T-helper 17 cell (primary cell): Measurements from ENCODE around the gene DNAH14. TPM values are rescaled to one million over a fixed set of nuclear protein-coding genes. Genes with fewer than 3 reads are reported as not detected.
"Not testable (repeated sequence)": the region's sequence is repeated elsewhere in the genome, so short reads cannot be mapped to it uniquely, and the experiment has no call there.

ENCODE experiments used
- ATAC-seq: fragments of 150-1000 bp; cut with Tn5 transposase; 2 replicates; pipeline ENCODE4 v1.10.0; 2021; ENCODE audit warnings: mild to moderate bottlenecking, moderate library complexity
- DNase-seq, 3 donors: peaks; one replicate each; pipeline versions ENCODE4 v3.0.0 to v3.0.0-alpha.2; 2020 to 2021
- H3K9me3 ChIP-seq: one replicate; pipeline ENCODE4 v1.7.0; 2013; ENCODE audit warnings: low read length, mild to moderate bottlenecking; ENCODE audit not compliant: control insufficient read depth, poor library complexity, severe bottlenecking
- H3K27ac Mint-ChIP-seq: one replicate; pipeline ENCODE4 v1.8.0; 2022; ENCODE audit warnings: mild to moderate bottlenecking, moderate library complexity, mixed read lengths
- H3K27me3 Mint-ChIP-seq: one replicate; pipeline ENCODE4 v1.8.0; 2022; ENCODE audit warnings: mixed read lengths
- H3K36me3 Mint-ChIP-seq: one replicate; pipeline ENCODE4 v1.8.0; 2022; ENCODE audit warnings: low read depth, mixed read lengths
- H3K4me1 Mint-ChIP-seq: one replicate; pipeline ENCODE4 v1.8.0; 2022; ENCODE audit warnings: mild to moderate bottlenecking, mixed read lengths
- H3K4me3 Mint-ChIP-seq: one replicate; pipeline ENCODE4 v1.8.0; 2022; ENCODE audit warnings: mild to moderate bottlenecking, moderate library complexity, mixed read lengths
- total RNA-seq, 4 donors: library from RNA in 2 of 4; stranded (reverse) in 2 of 4; gene quantifications; one replicate each; pipeline ENCODE4 v1.2.3 and lab custom pipeline; 2022 to 2026

DNAH14 gene
- total RNA-seq: 1 to 10 TPM in 1 of 2 donors, not detected in 1; 1.1 TPM
- total RNA-seq (lab: John Stamatoyannopoulos, UW): 0 to 0.23 reads per million in 2 donors

GRCh38 chr1:224929335-224930237 is at the start of gene DNAH14:
Gene DNAH14 (plus strand): TSS chr1:224929675. CDS start chr1:224952703, 23,028 bp downstream.
- H3K27ac Mint-ChIP-seq: no peak within 1 kb of the TSS
- H3K9me3 ChIP-seq: peaks cover 6% of the 10 kb centered on the region
- DNase-seq (no peak), ATAC-seq (no peak)
- H3K36me3 Mint-ChIP-seq: no peaks in the 10 kb centered on the region
- peaks cover 10% of the 10 kb centered on the region for H3K27me3 Mint-ChIP-seq
- H3K4me1 Mint-ChIP-seq: no peaks in the 10 kb centered on the region
- H3K4me3 Mint-ChIP-seq: no peak within 1 kb of the TSS

DNA sequence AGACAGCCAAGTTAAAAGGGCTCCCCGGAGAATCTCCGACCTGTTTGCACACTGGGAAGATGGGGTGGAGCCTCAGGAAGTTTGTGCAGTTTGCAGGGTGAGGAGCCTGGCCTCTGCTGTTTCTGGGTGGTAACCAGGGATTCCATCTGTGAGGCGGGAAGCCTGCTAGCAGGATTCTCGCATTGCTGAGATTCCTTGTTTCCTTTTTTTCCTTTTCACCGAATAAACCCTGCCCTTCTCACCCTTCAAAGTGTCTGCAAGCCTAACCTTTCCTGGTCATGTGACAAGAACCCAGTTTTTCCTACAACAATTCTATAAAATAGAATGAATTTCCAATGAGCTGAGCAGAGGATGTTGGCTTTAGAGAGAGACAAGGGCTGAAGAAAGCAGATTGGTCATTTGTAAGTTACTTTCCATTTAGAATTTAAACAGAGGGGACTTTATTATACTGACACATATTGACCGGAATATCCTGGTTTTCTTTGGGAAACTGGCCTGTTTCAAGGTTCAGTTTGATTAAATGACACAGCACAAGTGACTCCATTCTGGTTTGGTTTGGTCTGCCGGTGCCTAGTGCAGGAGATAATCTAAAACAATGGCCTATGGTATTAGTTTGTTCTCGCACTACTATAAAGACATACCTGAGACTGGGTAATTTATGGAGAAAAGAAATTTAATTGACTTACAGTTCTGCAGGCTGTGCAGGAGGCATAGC is 48.7 kb upstream of the DNAH14 start:
- Mint-ChIP-seq H3K27me3 (peaks cover 61% of the 10 kb centered on the region), H3K36me3 (no peaks in the 10 kb centered on the region), H3K4me1 (no peaks in the 10 kb centered on the region), H3K27ac (no peak overlapping the region), H3K4me3 (no peak overlapping the region)
- DNase-seq (no peak), ATAC-seq (no peak)
- H3K9me3 ChIP-seq: no peaks in the 10 kb centered on the region

DNA sequence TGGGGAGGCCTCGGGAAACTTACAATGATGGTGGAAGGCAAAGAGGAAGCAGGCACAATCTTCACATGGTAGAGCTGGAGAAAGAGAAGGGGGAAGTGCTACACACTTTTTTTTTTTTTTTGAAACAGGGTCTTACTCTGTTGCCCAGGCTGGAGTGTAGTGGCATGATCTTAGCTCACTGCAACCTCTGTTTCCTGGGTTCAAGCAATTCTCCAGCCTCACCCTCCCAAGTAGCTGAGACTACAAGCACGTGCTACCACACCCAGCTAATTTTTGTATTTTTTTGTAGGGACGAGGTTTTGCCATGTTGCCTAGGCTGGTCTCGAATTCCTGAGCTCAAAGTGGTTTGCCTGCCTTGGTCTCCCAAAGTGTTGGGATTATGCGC is 48.2 kb upstream of the DNAH14 start:
- DNase-seq, H3K4me3 Mint-ChIP-seq, H3K36me3 Mint-ChIP-seq, H3K4me1 Mint-ChIP-seq, ATAC-seq, H3K27ac Mint-ChIP-seq, H3K9me3 ChIP-seq: not testable (repeated sequence)
- H3K27me3 Mint-ChIP-seq: peaks cover 56% of the 10 kb centered on the region

DNA sequence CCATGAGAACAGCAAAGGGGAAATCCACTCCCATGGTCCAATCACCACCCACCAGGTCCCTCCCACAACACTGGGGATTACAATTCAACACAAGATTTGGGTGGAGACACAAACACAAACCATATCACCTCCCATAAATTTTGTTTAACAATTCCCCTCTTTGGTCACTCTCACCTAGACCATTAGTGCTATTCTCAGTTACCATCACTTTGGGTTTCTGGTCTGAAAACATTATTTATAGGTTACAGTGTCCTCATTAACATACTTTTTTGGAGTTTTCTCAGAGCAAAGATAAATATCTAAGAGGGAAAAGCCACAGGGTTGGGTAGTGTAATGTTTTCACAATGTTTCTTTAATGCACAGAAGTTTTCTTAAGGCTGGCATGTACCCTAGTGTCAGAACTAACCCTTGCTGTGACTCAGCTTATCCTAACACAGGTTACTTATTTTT is 47.7 kb upstream of the DNAH14 start:
- no peaks in the 10 kb centered on the region for H3K36me3 Mint-ChIP-seq
- no peak for ATAC-seq
- peaks cover 51% of the 10 kb centered on the region for H3K27me3 Mint-ChIP-seq
- no peaks in the 10 kb centered on the region for H3K9me3 ChIP-seq
- H3K4me3 Mint-ChIP-seq: no peak overlapping the region
- no peak overlapping the region for H3K27ac Mint-ChIP-seq
- DNase-seq: no peak
- no peaks in the 10 kb centered on the region for H3K4me1 Mint-ChIP-seq

DNA sequence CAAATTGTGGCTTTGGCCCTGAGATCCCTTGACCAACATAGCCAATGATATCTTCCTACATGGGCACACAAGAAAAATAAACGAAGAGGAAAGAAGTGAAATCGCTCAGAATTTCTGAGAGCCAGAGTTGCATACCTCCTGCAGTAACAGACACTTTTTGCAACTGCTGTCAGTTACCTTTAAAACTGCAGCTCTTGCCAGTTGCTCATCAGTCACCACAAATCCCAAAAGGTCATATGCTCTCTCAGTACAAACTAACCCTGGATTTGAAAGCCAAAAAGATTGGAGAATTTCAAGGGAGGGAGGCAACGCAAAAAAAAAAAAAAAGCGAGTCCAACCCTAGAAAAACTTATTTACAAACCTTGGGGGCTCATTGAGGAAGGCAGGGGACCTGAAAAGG is 47.2 kb upstream of the DNAH14 start:
- no peak for ATAC-seq
- Mint-ChIP-seq H3K27me3 (peaks cover 46% of the 10 kb centered on the region), H3K27ac (no peak overlapping the region)

DNA sequence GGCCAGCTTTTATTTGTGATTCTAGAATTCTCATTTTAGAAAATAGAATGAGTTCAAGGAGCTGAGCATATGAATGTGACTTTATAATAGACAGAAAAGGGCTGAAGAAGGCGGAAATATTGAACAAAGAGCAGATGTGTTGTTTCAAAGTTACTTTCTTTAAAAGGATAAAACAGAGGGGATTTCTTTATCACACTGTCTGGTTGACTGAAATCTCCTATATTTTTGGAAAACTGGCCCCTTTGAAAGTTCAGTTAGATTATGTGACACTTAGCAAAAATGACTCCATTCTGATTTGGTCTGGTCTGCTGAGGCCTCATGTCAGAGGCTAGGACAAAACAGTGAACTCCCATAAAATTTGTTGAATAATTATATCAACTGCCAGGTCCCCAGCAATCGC is 46.4 kb upstream of the DNAH14 start:
- no peaks in the 10 kb centered on the region for H3K36me3 Mint-ChIP-seq
- H3K27me3 Mint-ChIP-seq: peaks cover 39% of the 10 kb centered on the region
- DNase-seq (no peak), ATAC-seq (no peak)
- H3K4me1 Mint-ChIP-seq: no peaks in the 10 kb centered on the region
- no peaks in the 10 kb centered on the region for H3K9me3 ChIP-seq
- no peak overlapping the region for H3K27ac Mint-ChIP-seq
- H3K4me3 Mint-ChIP-seq: no peak overlapping the region

More for the DNA sequence above, 47.2 kb upstream of the DNAH14 start:
- H3K4me3 Mint-ChIP-seq: no peak overlapping the region
- DNase-seq: no peak
- no peaks in the 10 kb centered on the region for H3K36me3 Mint-ChIP-seq
- no peaks in the 10 kb centered on the region for H3K4me1 Mint-ChIP-seq
- H3K9me3 ChIP-seq: no peaks in the 10 kb centered on the region

DNA sequence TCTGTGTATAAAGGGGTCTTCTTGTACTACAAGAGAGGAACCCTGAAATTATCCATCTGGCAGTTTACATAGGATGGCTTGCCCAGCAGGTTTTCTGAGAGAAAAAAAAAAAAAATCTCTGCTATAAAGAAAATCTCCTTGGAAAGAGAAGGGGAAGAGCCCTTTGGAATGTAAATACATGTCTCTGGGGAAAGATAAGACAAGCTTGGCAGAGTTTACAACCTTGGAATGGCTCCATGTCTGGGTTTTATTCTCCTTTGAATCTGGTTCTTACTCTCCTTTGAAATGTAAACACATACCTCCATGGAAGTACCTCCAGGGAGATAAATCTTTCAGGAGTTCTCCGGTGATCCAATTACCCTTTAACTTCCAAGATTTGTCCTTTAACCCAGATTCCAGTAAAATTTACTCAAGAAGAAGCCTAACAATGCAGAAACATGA is 45.1 kb upstream of the DNAH14 start:
- no peaks in the 10 kb centered on the region for H3K9me3 ChIP-seq
- Mint-ChIP-seq H3K36me3 (no peaks in the 10 kb centered on the region), H3K27ac (no peak overlapping the region), H3K4me3 (no peak overlapping the region), H3K4me1 (no peaks in the 10 kb centered on the region), H3K27me3 (peaks cover 27% of the 10 kb centered on the region)
- no peak for ATAC-seq
- DNase-seq: no peak

GRCh38 chr1:224885376-224885775 is 44.1 kb upstream of the DNAH14 start:
- DNase-seq, H3K27ac Mint-ChIP-seq, H3K9me3 ChIP-seq, H3K4me1 Mint-ChIP-seq, H3K36me3 Mint-ChIP-seq, H3K4me3 Mint-ChIP-seq, ATAC-seq: not testable (repeated sequence)
- H3K27me3 Mint-ChIP-seq: peaks cover 17% of the 10 kb centered on the region

DNA sequence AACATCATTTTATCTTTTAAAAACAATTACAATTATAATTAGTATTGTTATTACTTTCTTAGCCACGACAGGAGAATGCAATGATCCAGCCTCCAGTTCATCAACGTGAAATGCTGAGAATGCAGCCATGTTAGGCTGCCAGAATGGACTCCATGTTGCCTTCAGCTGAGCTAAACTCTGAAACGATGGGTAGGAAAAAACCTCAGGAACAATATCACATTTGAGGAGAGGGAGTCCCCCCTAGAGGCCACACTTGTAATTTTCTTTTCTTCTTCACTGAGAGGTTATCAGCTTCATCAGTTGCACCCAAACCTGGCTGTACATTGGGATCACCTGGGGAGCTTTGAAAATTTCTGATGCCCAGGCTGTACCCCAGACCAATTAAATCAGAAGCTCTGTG is 34.6 kb upstream of the DNAH14 start:
- H3K27ac Mint-ChIP-seq: no peak overlapping the region
- H3K9me3 ChIP-seq: no peaks in the 10 kb centered on the region
- ATAC-seq: no peak
- no peak for DNase-seq
- no peaks in the 10 kb centered on the region for H3K36me3 Mint-ChIP-seq
- H3K4me1 Mint-ChIP-seq: no peaks in the 10 kb centered on the region
- H3K4me3 Mint-ChIP-seq: no peak overlapping the region
- peaks cover 5% of the 10 kb centered on the region for H3K27me3 Mint-ChIP-seq

- no peaks in the 10 kb centered on the region for H3K4me1 Mint-ChIP-seq
- DNase-seq (no peak), ATAC-seq (no peak)
- no peaks in the 10 kb centered on the region for H3K36me3 Mint-ChIP-seq
- H3K27ac Mint-ChIP-seq: no peak overlapping the region
- H3K27me3 Mint-ChIP-seq: peaks cover 13% of the 10 kb centered on the region
- no peaks in the 10 kb centered on the region for H3K9me3 ChIP-seq
- no peak overlapping the region for H3K4me3 Mint-ChIP-seq
Measured at GRCh38 chr1:224896130-224896781, 33.2 kb upstream of the DNAH14 start.

GRCh38 chr1:224897529-224898327 is 31.7 kb upstream of the DNAH14 start:
- peaks cover 18% of the 10 kb centered on the region for H3K27me3 Mint-ChIP-seq
- no peak for DNase-seq
- no peaks in the 10 kb centered on the region for H3K4me1 Mint-ChIP-seq
- no peaks in the 10 kb centered on the region for H3K36me3 Mint-ChIP-seq
- no peak overlapping the region for H3K27ac Mint-ChIP-seq
- ATAC-seq: no peak
- H3K4me3 Mint-ChIP-seq: no peak overlapping the region
- no peaks in the 10 kb centered on the region for H3K9me3 ChIP-seq

GRCh38 chr1:224898937-224899336 is 30.5 kb upstream of the DNAH14 start:
- H3K9me3 ChIP-seq: no peaks in the 10 kb centered on the region
- H3K36me3 Mint-ChIP-seq: no peaks in the 10 kb centered on the region
- H3K4me1 Mint-ChIP-seq: no peaks in the 10 kb centered on the region
- DNase-seq (no peak), ATAC-seq (no peak)
- H3K27ac Mint-ChIP-seq: no peak overlapping the region
- H3K27me3 Mint-ChIP-seq: peaks cover 22% of the 10 kb centered on the region
- H3K4me3 Mint-ChIP-seq: no peak overlapping the region
